IMR-90 (cell line): ENCODE data around the gene GCH1.

ENCODE experiments used
- CHD1 ChIP-seq: IDR thresholded peaks from 2 replicates; pipeline ENCODE4 v1.6.1; 2012; ENCODE audit warnings: low read depth, low read length, improper control_type of control experiment
- MAFK ChIP-seq: IDR thresholded peaks from 2 replicates; pipeline ENCODE4 v1.6.1; 2012; ENCODE audit warnings: low read depth, low read length, improper control_type of control experiment
- MXI1 ChIP-seq: IDR thresholded peaks from 2 replicates; pipeline ENCODE4 v1.6.1; 2012; ENCODE audit warnings: low read depth, mild to moderate bottlenecking, low read length, moderate library complexity, borderline replicate concordance
- POLR2A ChIP-seq: IDR thresholded peaks from 2 replicates; pipeline ENCODE4 v1.6.1; 2012; ENCODE audit warnings: mild to moderate bottlenecking, low read depth, low read length
- RCOR1 ChIP-seq: IDR thresholded peaks from 2 replicates; pipeline ENCODE4 v1.6.1; 2012; ENCODE audit warnings: mild to moderate bottlenecking, low read length, improper control_type of control experiment; ENCODE audit not compliant: insufficient replicate concordance
- TF ChIP-seq, protein P1 (sequence below): conservative IDR thresholded peaks from 2 replicates; pipeline ENCODE4 v1.5.1; 2012; ENCODE audit warnings: mild to moderate bottlenecking, low read depth, low read length, improper control_type of control experiment

DNA sequence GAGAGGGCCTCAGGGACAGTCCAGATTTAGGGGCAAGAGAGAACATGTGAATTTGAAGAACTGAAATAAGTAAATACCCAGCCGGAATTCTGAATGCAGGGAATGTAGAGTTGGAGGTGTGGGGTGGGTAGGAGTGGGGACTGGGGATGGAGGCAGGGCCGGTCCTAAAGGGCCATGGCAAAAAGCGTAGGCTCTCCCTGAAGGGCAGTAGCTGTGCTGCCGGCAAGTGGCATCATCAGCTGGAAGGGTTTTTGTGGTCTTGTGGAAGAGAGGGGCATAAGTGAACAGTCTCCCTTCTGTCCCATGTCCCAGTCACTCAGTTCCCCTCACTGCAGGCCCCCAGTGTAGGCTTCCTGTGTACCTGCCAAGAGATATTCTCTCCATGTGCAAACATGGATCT lies 104.6 kb downstream of the GCH1 start:
- TF ChIP-seq, protein P1, sequence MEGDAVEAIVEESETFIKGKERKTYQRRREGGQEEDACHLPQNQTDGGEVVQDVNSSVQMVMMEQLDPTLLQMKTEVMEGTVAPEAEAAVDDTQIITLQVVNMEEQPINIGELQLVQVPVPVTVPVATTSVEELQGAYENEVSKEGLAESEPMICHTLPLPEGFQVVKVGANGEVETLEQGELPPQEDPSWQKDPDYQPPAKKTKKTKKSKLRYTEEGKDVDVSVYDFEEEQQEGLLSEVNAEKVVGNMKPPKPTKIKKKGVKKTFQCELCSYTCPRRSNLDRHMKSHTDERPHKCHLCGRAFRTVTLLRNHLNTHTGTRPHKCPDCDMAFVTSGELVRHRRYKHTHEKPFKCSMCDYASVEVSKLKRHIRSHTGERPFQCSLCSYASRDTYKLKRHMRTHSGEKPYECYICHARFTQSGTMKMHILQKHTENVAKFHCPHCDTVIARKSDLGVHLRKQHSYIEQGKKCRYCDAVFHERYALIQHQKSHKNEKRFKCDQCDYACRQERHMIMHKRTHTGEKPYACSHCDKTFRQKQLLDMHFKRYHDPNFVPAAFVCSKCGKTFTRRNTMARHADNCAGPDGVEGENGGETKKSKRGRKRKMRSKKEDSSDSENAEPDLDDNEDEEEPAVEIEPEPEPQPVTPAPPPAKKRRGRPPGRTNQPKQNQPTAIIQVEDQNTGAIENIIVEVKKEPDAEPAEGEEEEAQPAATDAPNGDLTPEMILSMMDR = no peak
- no peak for TF ChIP-seq MAFK
- TF ChIP-seq RCOR1 = no peak
- TF ChIP-seq MXI1 = no peak
- no peak for TF ChIP-seq POLR2A
- TF ChIP-seq CHD1 = no peak
